GM21723 (cell line): ENCODE results near the gene MLF2.
"Not testable (repeated sequence)": the region's sequence is repeated elsewhere in the genome, so short reads cannot be mapped to it uniquely, and the experiment has no call there.

Experiments
- ATAC-seq: cut with Tn5 transposase; IDR thresholded peaks from one replicate; pipeline ENCODE4 v1.9.1; 2021; ENCODE audit warnings: mild to moderate bottlenecking, moderate library complexity; ENCODE audit not compliant: unreplicated experiment

The MLF2 gene

GRCh38 chr12:6765634-6766581, 13.0 kb upstream of the MLF2 start, which contains the start of gene PTMS:
TSS of gene PTMS (plus strand) at chr12:6766363. CDS start at chr12:6766706, 343 bp downstream.
- ATAC-seq, result peak; percentile 14

- ATAC-seq, result no peak
Measured at GRCh38 chr12:6765048-6765633, 12.2 kb upstream of the MLF2 start.

- peak; percentile 74 for ATAC-seq
Measured at GRCh38 chr12:6764011-6764828, 11.3 kb upstream of the MLF2 start.

GRCh38 chr12:6763380-6763779, 10.4 kb upstream of the MLF2 start:
- ATAC-seq, result no peak

GRCh38 chr12:6759741-6760140, 6.8 kb upstream of the MLF2 start:
- ATAC-seq, result no peak

- ATAC-seq, result no peak
Measured at GRCh38 chr12:6758506-6759095, 5.7 kb upstream of the MLF2 start.

GRCh38 chr12:6757028-6757690, 4.2 kb upstream of the MLF2 start:
- ATAC-seq, result no peak

- no peak for ATAC-seq
Measured at GRCh38 chr12:6754411-6754810, 1.5 kb upstream of the MLF2 start.

GRCh38 chr12:6753772-6754356, 923 bp upstream of the MLF2 start:
- no peak for ATAC-seq

GRCh38 chr12:6752167-6752920, 597 bp downstream of the MLF2 start:
- peak; percentile 2 for ATAC-seq

- no peak for ATAC-seq
Measured at GRCh38 chr12:6751767-6752166, 1.2 kb downstream of the MLF2 start.

GRCh38 chr12:6750506-6750905, 2.4 kb downstream of the MLF2 start:
- ATAC-seq, result no peak

GRCh38 chr12:6748761-6749160, 4.2 kb downstream of the MLF2 start:
- ATAC-seq, result no peak

- ATAC-seq, result no peak
Measured at GRCh38 chr12:6747216-6747615, 5.7 kb downstream of the MLF2 start.

GRCh38 chr12:6745741-6746525, 7.0 kb downstream of the MLF2 start:
- ATAC-seq, result no peak

- not testable (repeated sequence) for ATAC-seq
Measured at GRCh38 chr12:6743300-6743699, 9.6 kb downstream of the MLF2 start.

GRCh38 chr12:6742834-6743233, 10.1 kb downstream of the MLF2 start:
- ATAC-seq, result no peak

GRCh38 chr12:6742080-6742479, 10.9 kb downstream of the MLF2 start:
- not testable (repeated sequence) for ATAC-seq

GRCh38 chr12:6736754-6737153, 16.2 kb downstream of the MLF2 start:
- no peak for ATAC-seq
